ENCODE data around the gene USHBP1.

Gene USHBP1

GRCh38 chr19:17304386-17305215 is 40.1 kb upstream of the USHBP1 start:
- H3K4me3 ChIP-seq (replicated peaks in 1 of 2; ENCODE audit: low read depth in 2 of 2, low read length in 2 of 2), result no peak overlapping the region
- DNase-seq (ENCODE audit: low read depth in 2 of 2), result no peak
- TF ChIP-seq CTCF (IDR thresholded peaks at IDR 0.05; ENCODE audit: low read depth, low read length), result no peak

GRCh38 chr19:17303940-17304267 is 39.4 kb upstream of the USHBP1 start:
- H3K4me3 ChIP-seq (replicated peaks in 1 of 2; ENCODE audit: low read depth in 2 of 2, low read length in 2 of 2), result no peak overlapping the region

GRCh38 chr19:17303167-17303939 is 38.8 kb upstream of the USHBP1 start, which contains the start of gene ABHD8:
Gene ABHD8, minus strand, starts transcription at chr19:17303425. Its CDS starts 1,809 bp downstream, at chr19:17301616.
- TF ChIP-seq CTCF (IDR thresholded peaks at IDR 0.05; ENCODE audit: low read depth, low read length), result peak; percentile 32
- peak; percentile 97 for DNase-seq (ENCODE audit: low read depth in 2 of 2)
- H3K4me3 ChIP-seq (replicated peaks in 1 of 2; ENCODE audit: low read depth in 2 of 2, low read length in 2 of 2), result peak within 1 kb of the TSS; percentile 68 to 69

More at GRCh38 chr19:17303940-17304267, 39.4 kb upstream of the USHBP1 start:
- TF ChIP-seq CTCF (IDR thresholded peaks at IDR 0.05; ENCODE audit: low read depth, low read length), result no peak
- DNase-seq (ENCODE audit: low read depth in 2 of 2), result no peak

- no peak for DNase-seq (ENCODE audit: low read depth in 2 of 2)
- H3K4me3 ChIP-seq (replicated peaks in 1 of 2; ENCODE audit: low read depth in 2 of 2, low read length in 2 of 2), result peak overlapping the region; percentile 68 to 69
- TF ChIP-seq CTCF (IDR thresholded peaks at IDR 0.05; ENCODE audit: low read depth, low read length), result no peak
These were observed 38.0 kb upstream of the USHBP1 start for GRCh38 chr19:17302391-17303166.

- TF ChIP-seq CTCF (IDR thresholded peaks at IDR 0.05; ENCODE audit: low read depth, low read length), result no peak
- DNase-seq (ENCODE audit: low read depth in 2 of 2), result no peak
- H3K4me3 ChIP-seq (replicated peaks in 1 of 2; ENCODE audit: low read depth in 2 of 2, low read length in 2 of 2), result no peak overlapping the region
These were observed 36.6 kb upstream of the USHBP1 start for GRCh38 chr19:17300992-17301619.

GRCh38 chr19:17296976-17297375 is 32.4 kb upstream of the USHBP1 start:
- no peak overlapping the region for H3K4me3 ChIP-seq (replicated peaks in 1 of 2; ENCODE audit: low read depth in 2 of 2, low read length in 2 of 2)
- no peak for DNase-seq (ENCODE audit: low read depth in 2 of 2)
- TF ChIP-seq CTCF (IDR thresholded peaks at IDR 0.05; ENCODE audit: low read depth, low read length), result no peak
